Measurements from ENCODE around the gene ZNF439.

DNA sequence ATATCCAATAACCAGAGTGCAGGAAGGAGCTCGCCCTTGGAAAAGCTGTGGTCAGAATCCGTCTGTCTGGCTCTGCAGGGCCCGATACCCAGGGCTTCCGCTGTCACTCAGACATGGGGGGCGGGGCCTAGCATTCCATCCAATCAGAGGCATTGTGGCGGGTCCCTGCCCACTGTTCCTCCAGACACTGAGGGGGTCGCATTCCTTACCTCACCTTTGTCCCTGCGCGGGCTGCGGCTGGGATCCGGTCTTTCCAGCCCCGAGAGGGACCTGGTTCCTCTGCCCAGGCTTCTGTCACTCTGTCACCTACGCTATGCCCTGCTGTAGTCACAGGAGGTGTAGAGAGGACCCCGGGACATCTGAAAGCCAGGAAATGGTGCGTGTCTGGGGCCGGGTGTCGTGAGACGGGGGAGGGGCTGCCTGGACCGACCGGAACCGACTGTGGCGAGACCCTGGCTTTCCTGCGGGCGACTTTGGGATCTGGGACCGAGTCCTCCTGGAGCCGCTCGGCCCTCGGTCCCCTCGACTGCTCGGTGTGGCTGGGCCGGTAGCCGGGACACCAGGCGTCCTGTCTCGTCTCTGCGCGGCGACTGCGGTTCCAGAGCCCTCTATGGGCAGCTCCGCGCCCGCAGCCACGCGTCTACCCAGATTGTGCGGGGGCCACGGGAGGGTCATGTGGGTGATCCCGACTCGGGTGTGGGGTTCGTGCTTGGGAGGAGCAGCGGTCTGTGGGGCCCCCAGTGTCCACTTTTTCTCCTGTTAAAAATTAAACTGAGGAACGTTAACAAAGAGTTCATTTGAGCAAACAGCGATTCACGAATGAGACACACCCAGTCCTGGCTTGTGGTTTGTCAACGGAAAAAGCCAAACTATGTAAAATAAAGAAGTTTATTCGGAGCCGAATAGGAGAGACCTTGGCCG is 39.3 kb downstream of the ZNF439 start, which contains the start of gene ZNF69:
- TF ChIP-seq EZH2 (IDR thresholded peaks at IDR 0.05; ENCODE audit: low read length, missing control alignments): no peak
- TF ChIP-seq CTCF (conservative IDR thresholded peaks at IDR 0.05 in 1 of 2, IDR thresholded peaks at IDR 0.05 in 1 of 2; ENCODE audit: low read depth in 1 of 2, low read length in 2 of 2): peak in 1 of 2 donors; percentile 20
